GM19043 (cell line): Measurements from ENCODE around the gene SDC1.

Source experiments
- ATAC-seq: cut with Tn5 transposase; IDR thresholded peaks from one replicate; pipeline ENCODE4 v1.9.1; 2021; ENCODE audit warnings: low read depth; ENCODE audit not compliant: unreplicated experiment

SDC1 gene

GRCh38 chr2:20173496-20174402 is 51.2 kb downstream of the SDC1 start:
- ATAC-seq = no peak

DNA sequence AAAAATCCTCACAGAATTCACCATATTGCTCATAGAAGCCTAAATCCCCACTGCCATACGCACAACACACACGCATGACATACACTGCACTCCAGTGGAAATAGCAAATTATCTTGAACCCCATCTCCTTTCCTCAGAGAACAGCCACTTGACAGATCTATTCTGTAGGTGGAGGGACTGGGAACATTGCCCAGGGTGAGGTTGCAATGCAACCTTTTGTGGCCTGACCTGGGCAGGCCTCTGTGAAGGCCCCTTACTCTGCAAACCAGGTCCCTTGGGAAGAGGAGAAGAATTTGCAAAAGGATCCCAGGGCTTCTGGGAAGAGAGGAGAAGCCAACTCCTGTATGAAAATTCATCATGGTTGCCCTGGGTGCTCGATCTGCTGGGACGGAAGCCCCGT is 51.9 kb downstream of the SDC1 start:
- no peak for ATAC-seq

DNA sequence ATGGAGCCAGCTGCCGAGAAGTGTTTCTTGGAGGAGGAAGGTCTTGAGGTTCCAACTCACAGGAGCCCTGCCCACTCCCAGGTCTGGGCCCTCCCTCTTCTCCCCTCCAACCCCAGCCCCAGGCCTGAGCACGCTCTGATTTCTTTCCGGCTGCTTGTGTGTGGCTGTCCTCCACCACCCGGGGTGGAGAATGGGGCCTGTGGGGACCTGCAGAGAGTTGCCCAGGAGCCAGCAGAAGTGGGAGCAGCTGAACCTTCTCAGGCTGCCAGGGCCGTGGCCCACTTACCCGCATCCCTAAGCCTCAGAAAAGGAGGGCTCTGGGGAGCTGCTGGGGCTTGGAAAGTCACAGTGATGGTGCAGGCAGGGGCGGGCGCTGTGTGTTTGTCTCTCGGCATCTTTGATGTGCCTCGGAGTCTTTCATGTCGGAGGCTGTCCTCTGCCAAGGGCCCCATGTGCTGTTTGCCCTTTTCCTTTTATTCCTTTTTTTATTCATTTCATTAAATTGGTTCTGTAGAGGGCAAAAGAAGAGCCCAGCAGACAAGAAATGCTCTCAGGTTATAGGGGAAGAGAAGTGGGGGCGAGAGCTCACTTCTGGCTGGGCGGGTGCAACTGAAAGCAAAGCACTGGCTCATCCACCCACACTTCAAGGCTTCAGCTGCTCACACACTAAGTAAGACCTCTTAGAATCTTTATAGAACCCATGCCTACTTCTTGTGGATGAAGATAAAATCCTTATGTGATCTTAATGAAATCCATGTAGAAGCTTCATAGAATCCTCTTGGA is 52.5 kb downstream of the SDC1 start:
- ATAC-seq = no peak

DNA sequence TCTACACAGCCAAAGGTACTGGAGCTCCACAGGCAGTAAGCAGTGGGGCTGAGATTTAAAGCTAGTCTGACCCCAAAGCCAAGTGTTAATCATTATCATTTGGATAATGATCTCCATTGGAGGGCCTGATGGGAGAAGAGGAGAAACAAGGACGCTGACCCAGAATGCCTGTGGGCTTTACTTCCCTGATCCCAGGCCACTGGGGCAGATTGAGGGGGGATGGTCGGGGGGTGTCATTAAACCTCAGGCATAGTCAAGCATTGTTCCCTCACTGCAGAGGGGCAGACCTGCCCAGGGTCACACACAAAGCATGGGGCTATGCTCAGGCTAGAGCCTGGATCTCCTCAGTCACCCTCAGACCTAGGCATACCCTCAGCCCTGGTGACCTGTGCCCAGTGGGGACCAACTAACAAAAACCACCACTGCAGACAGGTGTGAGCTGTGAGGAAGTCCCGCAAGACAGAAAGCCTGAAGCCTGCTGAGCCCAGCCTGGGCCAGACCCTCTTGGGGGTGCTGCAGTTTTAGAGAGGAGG is 53.4 kb downstream of the SDC1 start:
- ATAC-seq = no peak

DNA sequence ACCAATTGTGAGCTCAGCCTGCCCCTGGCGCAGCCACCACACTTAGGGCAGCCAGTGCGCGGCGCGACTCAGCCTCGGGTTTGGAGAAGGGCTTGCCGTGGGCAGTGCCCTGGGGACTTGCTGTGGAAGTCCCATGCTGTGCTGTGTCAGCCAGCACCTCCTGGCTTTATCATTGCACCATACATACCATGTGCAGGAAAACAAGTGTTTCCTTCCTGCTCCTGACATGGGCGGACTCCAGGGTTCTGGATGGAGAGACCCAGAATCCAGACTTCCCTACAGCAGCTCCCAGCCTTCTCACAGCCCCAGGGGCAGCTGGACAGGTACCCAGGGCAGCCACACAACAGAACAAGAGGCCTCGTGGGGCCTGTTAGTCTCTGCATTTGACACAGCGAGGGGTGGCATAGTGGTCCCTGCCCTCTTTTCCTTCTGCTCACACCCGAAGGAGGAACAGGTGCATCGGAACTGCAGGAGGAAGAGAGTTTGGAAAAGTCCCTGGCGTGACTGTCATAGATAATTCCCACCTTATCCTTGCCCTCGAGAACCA is 54.2 kb downstream of the SDC1 start:
- ATAC-seq = no peak

- ATAC-seq = no peak
These were observed 54.9 kb downstream of the SDC1 start for GRCh38 chr2:20169796-20170703.

GRCh38 chr2:20168727-20169696 is 55.9 kb downstream of the SDC1 start:
- no peak for ATAC-seq

DNA sequence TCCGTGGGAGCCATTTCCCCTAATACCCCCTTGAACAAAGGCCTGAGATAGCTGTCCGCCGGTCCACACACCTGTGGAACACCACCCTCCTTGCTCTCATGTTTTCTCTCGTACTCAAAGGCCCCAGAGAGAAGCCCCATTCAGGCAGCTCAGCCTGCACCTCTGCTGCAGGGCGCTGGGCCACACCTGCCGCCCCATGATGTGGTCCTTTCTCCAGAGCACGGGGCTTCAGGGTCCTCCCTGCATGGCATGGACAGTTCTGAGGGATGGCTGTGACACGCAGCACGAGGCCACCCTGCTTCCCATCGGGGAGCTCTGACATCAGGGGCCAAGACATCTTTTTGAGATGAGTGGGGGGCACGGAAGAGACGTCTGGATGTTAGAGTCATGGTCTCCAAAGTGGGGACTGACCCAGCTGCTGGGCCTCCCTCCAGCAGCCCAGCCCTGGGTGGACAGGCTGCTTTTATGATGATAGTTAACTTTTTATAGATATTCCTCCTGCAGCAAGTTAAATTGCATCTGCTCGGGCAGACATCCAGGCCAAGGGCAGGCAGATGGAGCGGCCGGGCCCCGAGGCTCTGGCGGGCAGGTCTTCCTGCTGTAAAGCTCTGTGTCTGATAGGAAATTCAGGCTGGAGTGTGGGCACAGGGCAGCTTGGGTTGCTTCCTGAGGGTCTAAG is 56.7 kb downstream of the SDC1 start:
- ATAC-seq = no peak

DNA sequence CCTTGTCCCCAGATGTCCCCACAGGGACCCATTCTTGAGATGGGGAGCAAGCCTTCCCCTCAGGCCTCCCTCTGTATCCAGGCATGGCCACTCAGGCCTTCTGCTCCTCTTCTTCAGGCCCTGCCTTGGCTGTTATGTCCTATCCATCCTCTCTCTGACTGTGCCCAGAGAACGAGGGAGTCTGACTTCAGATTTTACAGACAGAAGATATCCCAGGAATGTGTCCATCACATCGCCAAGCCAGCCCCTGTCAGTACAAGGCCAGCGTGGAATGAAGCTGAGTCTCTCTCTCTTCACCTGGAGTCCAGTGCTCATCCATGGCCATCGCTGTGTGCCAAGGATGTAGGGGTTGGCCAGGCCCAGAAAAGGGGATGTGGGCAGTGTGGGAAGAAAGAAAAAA is 57.6 kb downstream of the SDC1 start:
- no peak for ATAC-seq

DNA sequence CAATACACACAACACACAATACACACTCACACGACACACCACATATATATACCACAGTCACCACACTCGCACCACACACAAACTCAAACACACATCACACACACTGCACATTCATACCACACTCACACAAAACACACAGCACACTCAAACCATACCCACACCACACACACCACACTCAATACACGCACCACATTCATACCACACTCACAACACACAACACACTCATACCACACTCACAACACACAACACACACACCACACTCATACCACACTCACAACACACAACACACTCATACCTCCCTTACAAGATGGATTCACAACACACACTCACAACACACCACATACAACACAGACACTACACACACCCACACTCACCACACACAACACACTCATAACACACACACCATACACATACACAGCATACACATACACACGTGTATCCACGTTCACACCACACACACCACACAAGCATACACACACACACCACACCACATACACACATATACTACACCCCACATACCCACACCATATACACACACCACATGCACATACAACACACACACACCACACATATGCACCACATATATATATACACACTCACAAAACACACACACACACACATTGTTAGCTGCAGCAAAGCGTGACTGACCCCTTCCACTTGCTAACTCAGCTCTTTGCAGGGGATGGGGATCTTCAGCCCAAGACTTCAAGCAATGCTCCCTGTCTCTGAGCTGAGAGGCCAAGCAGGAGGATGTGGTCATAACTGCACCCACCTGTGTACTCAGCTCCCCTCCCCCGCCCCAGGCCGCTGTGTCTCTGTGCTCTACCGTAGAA is 59.0 kb downstream of the SDC1 start:
- no peak for ATAC-seq

DNA sequence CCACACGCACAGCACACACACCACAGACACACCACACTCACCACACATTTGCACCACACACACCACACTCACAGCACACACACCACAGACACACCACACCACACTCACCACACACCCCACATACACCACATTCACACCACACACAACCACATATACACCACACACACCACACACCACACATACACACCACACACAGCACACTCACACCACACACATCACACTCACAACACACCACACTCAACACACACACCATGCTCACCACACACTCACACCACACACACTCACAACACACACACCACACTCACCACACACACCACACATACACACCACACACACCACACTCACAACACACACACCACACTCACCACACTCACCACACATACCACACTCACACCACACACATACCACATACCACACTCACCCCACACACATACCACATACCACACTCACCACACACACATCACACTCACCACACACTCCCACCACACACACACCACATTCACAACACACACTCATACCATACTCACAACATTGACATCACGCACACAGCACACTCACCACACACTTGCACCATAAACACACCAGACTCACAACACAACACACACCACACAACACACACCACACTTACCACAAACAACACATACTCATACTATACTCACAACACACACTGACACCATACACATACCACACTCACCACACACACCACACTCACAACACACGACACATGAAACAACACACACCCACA is 60.0 kb downstream of the SDC1 start:
- no peak for ATAC-seq

GRCh38 chr2:20164061-20164733 is 60.7 kb downstream of the SDC1 start:
- no peak for ATAC-seq

DNA sequence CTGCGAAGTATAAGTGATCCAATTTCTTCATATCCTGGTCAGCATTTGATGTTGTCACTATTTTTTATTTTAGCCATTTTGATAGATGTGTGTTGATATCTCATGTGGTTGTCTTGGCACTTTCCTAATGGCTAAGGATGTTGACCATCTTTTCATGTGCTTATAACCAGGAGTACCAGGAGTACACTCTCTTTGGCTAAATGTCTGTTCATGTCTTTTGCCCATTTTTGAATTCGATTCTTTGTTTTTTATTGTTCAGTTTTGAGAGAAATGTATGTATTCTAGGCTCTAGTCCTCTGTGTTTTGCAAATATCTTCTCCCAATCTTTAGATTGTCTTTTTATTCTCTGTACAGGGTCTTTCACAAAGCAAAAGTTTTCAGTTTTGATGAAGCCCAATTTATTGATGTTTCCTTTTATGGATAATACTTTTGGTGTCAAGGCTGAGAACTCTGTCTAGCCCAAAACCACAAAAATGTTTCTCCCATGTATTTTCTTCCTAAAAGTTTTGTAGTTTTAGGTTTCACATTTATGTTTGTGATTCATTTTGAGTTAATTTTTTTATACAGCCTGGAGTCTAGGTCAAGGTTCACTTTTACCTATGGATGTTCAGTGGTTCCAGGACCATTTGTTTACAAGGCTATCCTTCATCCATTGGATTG is 65.4 kb downstream of the SDC1 start:
- no peak for ATAC-seq

DNA sequence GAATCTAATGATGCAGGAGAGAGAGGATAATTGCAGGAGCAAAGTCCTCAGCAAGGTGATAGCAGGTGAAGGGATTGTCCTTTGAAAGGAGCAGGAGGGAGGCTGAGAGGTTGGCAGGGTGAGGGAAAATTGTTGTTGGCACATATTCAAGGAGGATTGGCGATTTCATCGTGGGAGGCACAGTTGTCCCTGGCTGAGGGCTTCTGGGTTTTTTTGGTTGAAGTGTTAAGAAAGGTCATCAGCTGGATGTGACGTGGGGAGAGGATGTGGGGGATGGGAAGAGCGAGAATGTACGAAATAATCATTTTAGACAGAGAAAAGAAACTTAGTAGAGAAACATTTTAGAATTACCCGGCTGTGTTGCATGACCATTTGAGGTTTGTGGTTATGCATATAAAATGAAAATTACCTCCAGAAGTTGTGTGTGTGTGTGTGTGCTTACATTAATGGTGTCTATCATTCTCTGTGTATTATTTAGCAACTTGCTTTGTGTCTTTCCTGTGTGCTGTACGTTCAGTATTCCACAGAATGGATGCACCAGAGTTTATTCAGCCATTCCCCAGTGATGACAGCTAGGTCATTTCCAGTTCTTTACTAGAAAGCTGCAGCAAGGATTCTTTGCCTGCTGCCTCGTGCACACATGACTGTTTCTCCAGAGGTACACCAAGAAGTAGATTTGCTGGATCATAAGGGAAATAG is 67.6 kb downstream of the SDC1 start:
- no peak for ATAC-seq

- no peak for ATAC-seq
These were observed 68.1 kb downstream of the SDC1 start for GRCh38 chr2:20156836-20157192.
